CD4-positive, alpha-beta T cell treated with Interleukin-4 for 1 hour (primary cell): ENCODE results near the gene SPARCL1.
"Not testable (repeated sequence)": the region's sequence is repeated elsewhere in the genome, so short reads cannot be mapped to it uniquely, and the experiment has no call there.

Experiments
- DNase-seq, 2 donors: peaks; one replicate each; pipeline ENCODE4 v3.0.0-alpha.2; 2020 to 2022

SPARCL1 gene

DNA sequence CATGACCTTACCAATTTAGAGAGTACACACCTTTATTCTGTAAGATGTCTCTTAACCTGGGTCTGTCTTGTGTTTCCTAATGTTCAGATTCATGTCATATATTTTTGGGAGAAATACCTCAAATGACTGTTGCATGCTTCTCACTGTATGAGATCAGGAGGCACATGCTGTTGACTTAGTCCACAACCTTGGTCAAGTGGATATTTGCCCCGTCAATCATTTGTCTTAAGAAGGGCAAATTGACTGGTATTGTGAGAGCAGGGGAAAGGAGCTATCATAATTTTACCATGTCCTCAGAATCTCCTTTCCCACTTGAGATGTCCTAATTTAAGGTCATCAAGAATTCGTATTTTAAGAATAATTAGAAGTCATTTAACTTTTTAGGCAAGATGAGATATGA is 95.8 kb downstream of the SPARCL1 start:
- no peak for DNase-seq

DNA sequence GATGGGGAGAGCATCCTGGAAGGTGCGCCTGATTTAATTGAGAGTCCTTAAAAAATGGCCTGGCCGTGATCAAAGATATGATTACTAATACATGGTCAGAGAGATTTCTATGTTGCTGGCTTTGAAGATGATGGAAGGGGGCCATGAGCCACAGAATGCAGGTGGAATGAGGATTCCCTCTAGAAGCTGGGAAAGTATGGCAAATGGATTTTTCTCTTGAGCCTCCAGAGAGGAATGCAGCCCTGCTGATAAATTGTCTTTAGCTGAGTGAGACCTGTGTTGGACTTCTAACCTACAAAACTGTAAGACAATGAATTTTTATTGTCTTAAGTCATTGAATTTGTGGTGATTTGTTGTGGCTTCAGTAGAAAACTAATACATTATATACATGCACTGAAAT is 99.1 kb downstream of the SPARCL1 start:
- no peak for DNase-seq

- DNase-seq, result no peak
These were observed 100.2 kb downstream of the SPARCL1 start for GRCh38 chr4:87428979-87429378.

DNA sequence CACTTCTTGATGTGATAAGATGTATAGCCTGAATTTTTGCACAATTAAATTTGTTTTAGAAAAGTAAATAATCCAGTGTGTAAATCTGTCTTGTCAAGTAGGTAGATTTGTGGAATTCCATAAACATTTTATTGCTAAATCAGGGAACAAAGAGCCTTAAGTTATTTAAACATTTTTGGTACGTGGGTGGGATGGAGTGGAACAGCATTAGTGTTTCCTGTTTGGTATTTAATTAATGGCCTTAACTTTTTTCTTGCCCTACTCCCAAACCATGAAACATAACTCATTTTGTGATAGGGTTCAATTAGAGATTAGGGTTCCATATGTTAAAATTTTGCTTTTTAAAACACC is 101.7 kb downstream of the SPARCL1 start:
- DNase-seq, result no peak

DNA sequence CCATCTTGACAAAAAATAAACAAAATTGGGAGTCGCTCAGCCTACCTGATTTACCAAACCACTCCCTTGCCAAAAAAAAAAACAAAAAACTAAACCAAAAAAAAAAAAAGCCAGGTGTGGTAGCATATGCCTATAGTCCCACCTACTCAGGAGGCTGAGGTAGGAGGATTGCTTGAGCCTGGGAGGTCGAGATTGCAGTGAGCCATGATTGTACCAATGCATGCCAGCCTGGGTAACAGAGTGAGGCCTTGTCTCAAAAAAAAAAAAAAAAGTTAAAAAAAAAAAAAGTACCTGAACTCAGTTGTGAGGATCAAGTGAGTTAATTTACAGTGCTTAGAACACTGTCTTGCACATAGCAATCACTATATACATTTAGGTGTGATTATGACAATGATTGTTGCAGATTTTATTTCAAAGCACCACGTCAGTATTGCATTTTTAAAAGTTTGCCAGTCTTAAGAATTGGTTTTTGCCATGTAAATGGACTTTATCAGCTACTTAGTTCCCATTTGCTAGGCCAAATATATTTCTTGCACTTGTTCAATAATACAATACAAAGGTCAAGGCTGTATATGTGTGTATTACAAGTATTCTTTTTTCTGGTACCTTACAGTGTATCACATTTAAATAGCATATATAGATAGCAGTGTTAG is 102.2 kb downstream of the SPARCL1 start:
- no peak for DNase-seq

GRCh38 chr4:87425711-87426110 is 103.5 kb downstream of the SPARCL1 start:
- DNase-seq, result no peak

GRCh38 chr4:87424099-87424543 is 105.1 kb downstream of the SPARCL1 start:
- DNase-seq, result not testable (repeated sequence)
